ENCODE data around the gene LRP8. TPM values are rescaled to one million over a fixed set of nuclear protein-coding genes. Genes with fewer than 3 reads are reported as not detected.

The LRP8 gene
- total RNA-seq, 2 donors from 2014 or later = 87.8 to 194 TPM

GRCh38 chr1:53250325-53250724 lies 77.5 kb downstream of the LRP8 start:
- Mint-ChIP-seq H3K9me3 (no peaks in the 10 kb centered on the region), H3K27me3 (no peaks in the 10 kb centered on the region), H3K4me1 (ENCODE audit: low read depth in 2 of 2) (no peaks in the 10 kb centered on the region), H3K27ac (no peak overlapping the region), H3K36me3 (peaks cover 21% of the 10 kb centered on the region), H3K4me3 (no peak overlapping the region)
- DNase-seq (ENCODE audit: low spot score) (no peak), ATAC-seq (no peak)

GRCh38 chr1:53249706-53250105 lies 78.2 kb downstream of the LRP8 start:
- H3K4me3 Mint-ChIP-seq = no peak overlapping the region
- ATAC-seq = no peak
- H3K27ac Mint-ChIP-seq = no peak overlapping the region
- no peaks in the 10 kb centered on the region for H3K9me3 Mint-ChIP-seq
- H3K36me3 Mint-ChIP-seq = peaks cover 21% of the 10 kb centered on the region
- H3K27me3 Mint-ChIP-seq = no peaks in the 10 kb centered on the region
- no peak for DNase-seq (ENCODE audit: low spot score)
- no peaks in the 10 kb centered on the region for H3K4me1 Mint-ChIP-seq (ENCODE audit: low read depth in 2 of 2)

GRCh38 chr1:53246261-53247134 lies 81.4 kb downstream of the LRP8 start:
- H3K27me3 Mint-ChIP-seq = no peaks in the 10 kb centered on the region
- H3K4me1 Mint-ChIP-seq (ENCODE audit: low read depth in 2 of 2) = no peaks in the 10 kb centered on the region
- no peak overlapping the region for H3K4me3 Mint-ChIP-seq
- peaks cover 21% of the 10 kb centered on the region for H3K36me3 Mint-ChIP-seq
- no peak for DNase-seq (ENCODE audit: low spot score)
- H3K9me3 Mint-ChIP-seq = no peaks in the 10 kb centered on the region
- no peak for ATAC-seq
- H3K27ac Mint-ChIP-seq = no peak overlapping the region

- no peak for DNase-seq (ENCODE audit: low spot score)
- no peak overlapping the region for H3K4me3 Mint-ChIP-seq
- no peaks in the 10 kb centered on the region for H3K27me3 Mint-ChIP-seq
- no peaks in the 10 kb centered on the region for H3K36me3 Mint-ChIP-seq
- H3K27ac Mint-ChIP-seq = no peak overlapping the region
- no peaks in the 10 kb centered on the region for H3K9me3 Mint-ChIP-seq
- no peak for ATAC-seq
- peaks cover 0 to under 1% of the 10 kb centered on the region in 2 donors for H3K4me1 Mint-ChIP-seq (ENCODE audit: low read depth in 2 of 2)
These were observed 83.7 kb downstream of the LRP8 start for GRCh38 chr1:53244141-53244540.

GRCh38 chr1:53242381-53242780 lies 85.5 kb downstream of the LRP8 start:
- Mint-ChIP-seq H3K4me3 (no peak overlapping the region), H3K4me1 (ENCODE audit: low read depth in 2 of 2) (peaks cover 13 to 16% of the 10 kb centered on the region in 2 donors)
- no peak for DNase-seq (ENCODE audit: low spot score)

GRCh38 chr1:53241828-53242227 lies 86.0 kb downstream of the LRP8 start:
- no peak overlapping the region for H3K27ac Mint-ChIP-seq
- no peak overlapping the region for H3K4me3 Mint-ChIP-seq
- H3K36me3 Mint-ChIP-seq = peaks cover 6% of the 10 kb centered on the region
- peaks cover 13 to 18% of the 10 kb centered on the region in 2 donors for H3K4me1 Mint-ChIP-seq (ENCODE audit: low read depth in 2 of 2)
- no peaks in the 10 kb centered on the region for H3K27me3 Mint-ChIP-seq
- DNase-seq (ENCODE audit: low spot score) (no peak), ATAC-seq (no peak)
- H3K9me3 Mint-ChIP-seq = no peaks in the 10 kb centered on the region

More at GRCh38 chr1:53242381-53242780, 85.5 kb downstream of the LRP8 start:
- no peak for ATAC-seq
- no peaks in the 10 kb centered on the region for H3K27me3 Mint-ChIP-seq
- no peak overlapping the region for H3K27ac Mint-ChIP-seq
- H3K36me3 Mint-ChIP-seq = peaks cover 6% of the 10 kb centered on the region
- H3K9me3 Mint-ChIP-seq = no peaks in the 10 kb centered on the region

- Mint-ChIP-seq H3K36me3 (peaks cover 16% of the 10 kb centered on the region), H3K27me3 (no peaks in the 10 kb centered on the region), H3K27ac (peak within 1 kb of the TSS; percentile 92 to 98), H3K4me3 (peak within 1 kb of the TSS; percentile 93), H3K4me1 (ENCODE audit: low read depth in 2 of 2) (peaks cover 23 to 30% of the 10 kb centered on the region in 2 donors), H3K9me3 (no peaks in the 10 kb centered on the region)
- DNase-seq (ENCODE audit: low spot score) = peak; percentile 97
- peak; percentile 100 for ATAC-seq
These were observed 89.4 kb downstream of the LRP8 start, which contains the start of gene MAGOH for GRCh38 chr1:53238197-53239155. TSS of gene MAGOH (minus strand) at chr1:53238518. CDS start at chr1:53238448, 70 bp downstream.

- Mint-ChIP-seq H3K4me1 (ENCODE audit: low read depth in 2 of 2) (peaks cover 23 to 30% of the 10 kb centered on the region in 2 donors), H3K27ac (peak overlapping the region; percentile 92 to 98), H3K27me3 (no peaks in the 10 kb centered on the region), H3K9me3 (no peaks in the 10 kb centered on the region), H3K36me3 (peaks cover 17% of the 10 kb centered on the region), H3K4me3 (peak overlapping the region; percentile 93)
- no peak for DNase-seq (ENCODE audit: low spot score)
- no peak for ATAC-seq
These were observed 90.2 kb downstream of the LRP8 start for GRCh38 chr1:53237638-53238037.

- no peaks in the 10 kb centered on the region for H3K36me3 Mint-ChIP-seq
- no peak for DNase-seq (ENCODE audit: low spot score)
- ATAC-seq = no peak
- peaks cover 14 to 21% of the 10 kb centered on the region in 2 donors for H3K4me1 Mint-ChIP-seq (ENCODE audit: low read depth in 2 of 2)
- peak overlapping the region; percentile 93 to 95 for H3K27ac Mint-ChIP-seq
- H3K4me3 Mint-ChIP-seq = peak overlapping the region; percentile 88
- no peaks in the 10 kb centered on the region for H3K9me3 Mint-ChIP-seq
- no peaks in the 10 kb centered on the region for H3K27me3 Mint-ChIP-seq
These were observed 106.9 kb downstream of the LRP8 start for GRCh38 chr1:53220962-53221286.

- ATAC-seq (peak; percentile 96 to 97), DNase-seq (ENCODE audit: low spot score) (peak; percentile 97)
- peak within 1 kb of the TSS; percentile 93 to 95 for H3K27ac Mint-ChIP-seq
- H3K4me1 Mint-ChIP-seq (ENCODE audit: low read depth in 2 of 2) = peaks cover 14 to 21% of the 10 kb centered on the region in 2 donors
- H3K27me3 Mint-ChIP-seq = no peaks in the 10 kb centered on the region
- H3K4me3 Mint-ChIP-seq = peak within 1 kb of the TSS; percentile 88
- H3K9me3 Mint-ChIP-seq = no peaks in the 10 kb centered on the region
- no peaks in the 10 kb centered on the region for H3K36me3 Mint-ChIP-seq
These were observed 107.5 kb downstream of the LRP8 start, which contains the start of gene CZIB for GRCh38 chr1:53220171-53220961. TSS of gene CZIB (minus strand) at chr1:53220634. CDS start at chr1:53220575, 59 bp downstream.

GRCh38 chr1:53219711-53220110 lies 108.2 kb downstream of the LRP8 start:
- H3K4me3 Mint-ChIP-seq = peak overlapping the region; percentile 88
- ATAC-seq = no peak
- no peaks in the 10 kb centered on the region for H3K9me3 Mint-ChIP-seq
- H3K27me3 Mint-ChIP-seq = no peaks in the 10 kb centered on the region
- DNase-seq (ENCODE audit: low spot score) = no peak
- H3K27ac Mint-ChIP-seq = peak overlapping the region; percentile 93 to 95
- peaks cover 14 to 21% of the 10 kb centered on the region in 2 donors for H3K4me1 Mint-ChIP-seq (ENCODE audit: low read depth in 2 of 2)
- H3K36me3 Mint-ChIP-seq = no peaks in the 10 kb centered on the region

- H3K4me1 Mint-ChIP-seq (ENCODE audit: low read depth in 2 of 2) = peaks cover 14 to 21% of the 10 kb centered on the region in 2 donors
- no peaks in the 10 kb centered on the region for H3K9me3 Mint-ChIP-seq
- H3K36me3 Mint-ChIP-seq = no peaks in the 10 kb centered on the region
- ATAC-seq = no peak
- H3K4me3 Mint-ChIP-seq = peak overlapping the region; percentile 37
- peak overlapping the region; percentile 93 to 95 for H3K27ac Mint-ChIP-seq
- H3K27me3 Mint-ChIP-seq = no peaks in the 10 kb centered on the region
- DNase-seq (ENCODE audit: low spot score) = no peak
These were observed 109.7 kb downstream of the LRP8 start for GRCh38 chr1:53218201-53218600.

- H3K36me3 Mint-ChIP-seq = peaks cover 5% of the 10 kb centered on the region
- ATAC-seq (no peak), DNase-seq (ENCODE audit: low spot score) (no peak)
- H3K4me3 Mint-ChIP-seq = no peak overlapping the region
- H3K27ac Mint-ChIP-seq = no peak overlapping the region
- H3K9me3 Mint-ChIP-seq = no peaks in the 10 kb centered on the region
- peaks cover 1 to 9% of the 10 kb centered on the region in 2 donors for H3K4me1 Mint-ChIP-seq (ENCODE audit: low read depth in 2 of 2)
- H3K27me3 Mint-ChIP-seq = no peaks in the 10 kb centered on the region
These were observed 113.4 kb downstream of the LRP8 start for GRCh38 chr1:53214376-53214940.

All from natural killer cell treated with Interleukin-12 subunit alpha and Interleukin-12 subunit beta and Interleukin-15 and Interleukin-18, amount 100 ng/mL, for 72 hours (primary cell).